ENCODE results near the gene RCAN1. TPM values are rescaled to one million over a fixed set of nuclear protein-coding genes. Genes with fewer than 3 reads are reported as not detected.

The RCAN1 gene
- polyA plus RNA-seq, 2 of the 4 experiments (the other 2 are of a cell fraction): 10.2 to 11.9 TPM

GRCh38 chr21:34520281-34520680, 94.6 kb downstream of the RCAN1 start:
- no peak overlapping the region for H3K27ac ChIP-seq
- no peak for DNase-seq (ENCODE audit: low read depth in 1 of 2, low spot score in 1 of 2)
- FAIRE-seq: no peak
- peaks cover 32% of the 10 kb centered on the region for H3K4me1 ChIP-seq
- ATAC-seq: no peak
- ChIA-PET POLR2A (no interaction called here), CTCF (interaction anchor here (0.8 to 2.2 kb wide), 3 partner anchors 10 to 82 kb away, joined by 3 to 6 read pairs (median 3); no protein-coding TSS in a partner anchor)
- 91% methylated on average over 6 of the region's 6 CpGs for WGBS (ENCODE audit: missing lambda C conversion rate)
- H3K9me3 ChIP-seq: no peaks in the 10 kb centered on the region
- H3K4me2 ChIP-seq: no peak overlapping the region
- TF ChIP-seq KDM1A (IDR thresholded peaks at IDR 0.05; ENCODE audit: low read depth) (no peak), FOSL2 (IDR thresholded peaks at IDR 0.05) (no peak), FOSL2 (CRISPR knock-in tag; IDR thresholded peaks at IDR 0.05) (no peak), HEYL (CRISPR knock-in tag; IDR thresholded peaks at IDR 0.05) (no peak), ZSCAN20 (CRISPR knock-in tag; IDR thresholded peaks at IDR 0.05) (no peak), MAFK (IDR thresholded peaks at IDR 0.05; ENCODE audit: partially characterized antibody) (no peak), NPAS2 (CRISPR knock-in tag; IDR thresholded peaks at IDR 0.05; ENCODE audit: borderline replicate concordance) (no peak), HMGXB4 (CRISPR knock-in tag; IDR thresholded peaks at IDR 0.05; ENCODE audit: borderline replicate concordance) (no peak), TFCP2L1 (CRISPR knock-in tag; IDR thresholded peaks at IDR 0.05) (no peak), POLR2AphosphoS2 (conservative IDR thresholded peaks at IDR 0.05; ENCODE audit: low read length) (no peak), GATA3 (IDR thresholded peaks at IDR 0.05; ENCODE audit: borderline replicate concordance) (no peak), CTCF (IDR thresholded peaks at IDR 0.05) (no peak), RCOR1 (IDR thresholded peaks at IDR 0.05; ENCODE audit: low read depth, low read length) (no peak), HOXB5 (CRISPR knock-in tag; IDR thresholded peaks at IDR 0.05) (no peak), BHLHE40 (IDR thresholded peaks at IDR 0.05; ENCODE audit: low read depth, low read length) (no peak), EP300 (IDR thresholded peaks at IDR 0.05) (no peak)
- H3K4me3 ChIP-seq: no peak overlapping the region

- FAIRE-seq (no peak), ATAC-seq (no peak), DNase-seq (ENCODE audit: low read depth in 1 of 2, low spot score in 1 of 2) (no peak)
- H3K4me3 ChIP-seq: no peak overlapping the region
- peaks cover 26% of the 10 kb centered on the region for H3K4me1 ChIP-seq
- TF ChIP-seq KDM1A (IDR thresholded peaks at IDR 0.05; ENCODE audit: low read depth) (no peak), USF2 (IDR thresholded peaks at IDR 0.05) (no peak), SREBF2 (IDR thresholded peaks at IDR 0.05) (no peak), CHD4 (IDR thresholded peaks at IDR 0.05; ENCODE audit: borderline replicate concordance) (no peak), POLR2A (IDR thresholded peaks at IDR 0.05; ENCODE audit: low read length) (no peak)
- ChIA-PET CTCF (interaction anchor here (0.8 to 2.2 kb wide), 2 partner anchors 9 to 83 kb away, joined by 4 to 6 read pairs; no protein-coding TSS in a partner anchor), POLR2A (no interaction called here)
- 94% methylated on average over 8 of the region's 8 CpGs for WGBS (ENCODE audit: missing lambda C conversion rate)
- H3K4me2 ChIP-seq: no peak overlapping the region
- H3K27ac ChIP-seq: no peak overlapping the region
- no peaks in the 10 kb centered on the region for H3K9me3 ChIP-seq
Observed at GRCh38 chr21:34519694-34520093, 95.2 kb downstream of the RCAN1 start.

- TF ChIP-seq RAD21 (conservative IDR thresholded peaks at IDR 0.05 in 1 of 2, IDR thresholded peaks at IDR 0.05 in 1 of 2) (no peak), EHF (CRISPR knock-in tag; IDR thresholded peaks at IDR 0.05) (no peak), MYC (IDR thresholded peaks at IDR 0.05; ENCODE audit: borderline replicate concordance, low read length) (no peak), POLR2AphosphoS2 (conservative IDR thresholded peaks at IDR 0.05; ENCODE audit: low read length) (no peak), HMGXB4 (CRISPR knock-in tag; IDR thresholded peaks at IDR 0.05; ENCODE audit: borderline replicate concordance) (no peak)
- CTCF ChIA-PET: interaction anchor here (0.8 to 2.2 kb wide), 2 partner anchors 8 to 84 kb away, joined by 4 to 6 read pairs; no protein-coding TSS in a partner anchor
Observed at GRCh38 chr21:34519016-34519415, 95.9 kb downstream of the RCAN1 start.

More at GRCh38 chr21:34519016-34519415, 95.9 kb downstream of the RCAN1 start:
- Histone ChIP-seq H3K4me1 (peaks cover 19% of the 10 kb centered on the region), H3K4me3 (no peak overlapping the region), H3K9me3 (no peaks in the 10 kb centered on the region), H3K27ac (no peak overlapping the region), H3K4me2 (no peak overlapping the region)
- ATAC-seq (no peak), FAIRE-seq (no peak), DNase-seq (ENCODE audit: low read depth in 1 of 2, low spot score in 1 of 2) (no peak)
- 72% methylated on average over 4 of the region's 4 CpGs for WGBS (ENCODE audit: missing lambda C conversion rate)
- POLR2A ChIA-PET: no interaction called here
